GM12864 (cell line): ENCODE results near the gene KLHL25.

Source experiments
- DNase-seq: peaks from one replicate; pipeline ENCODE4 v3.0.0-alpha.2; 2011; ENCODE audit warnings: low read depth
- H3K4me3 ChIP-seq: 2 replicates; pipeline ENCODE4 v1.5.1; 2011; ENCODE audit warnings: mild to moderate bottlenecking, low read depth, low read length, control low read depth
- CTCF ChIP-seq: IDR thresholded peaks from 2 replicates; pipeline ENCODE4 v1.5.1; 2011; ENCODE audit warnings: low read depth, mild to moderate bottlenecking, moderate library complexity, low read length, control low read depth, inconsistent platforms; ENCODE audit errors: missing control alignments

Gene KLHL25

GRCh38 chr15:85764649-85765277 is 30.0 kb downstream of the KLHL25 start:
- no peak overlapping the region for H3K4me3 ChIP-seq
- no peak for DNase-seq
- no peak for TF ChIP-seq CTCF

GRCh38 chr15:85763673-85764633 is 30.8 kb downstream of the KLHL25 start:
- no peak overlapping the region for H3K4me3 ChIP-seq
- no peak for DNase-seq
- TF ChIP-seq CTCF = no peak

- H3K4me3 ChIP-seq = no peak overlapping the region
- TF ChIP-seq CTCF = no peak
- no peak for DNase-seq
Measured at GRCh38 chr15:85763157-85763556, 31.6 kb downstream of the KLHL25 start.

GRCh38 chr15:85762756-85763127 is 32.0 kb downstream of the KLHL25 start:
- no peak overlapping the region for H3K4me3 ChIP-seq
- TF ChIP-seq CTCF = no peak
- DNase-seq = no peak

- H3K4me3 ChIP-seq = no peak overlapping the region
- no peak for TF ChIP-seq CTCF
- no peak for DNase-seq
Measured at GRCh38 chr15:85762039-85762755, 32.5 kb downstream of the KLHL25 start.

- no peak for TF ChIP-seq CTCF
- no peak for DNase-seq
Measured at GRCh38 chr15:85761635-85762034, 33.1 kb downstream of the KLHL25 start.

More at GRCh38 chr15:85761635-85762034, 33.1 kb downstream of the KLHL25 start:
- no peak overlapping the region for H3K4me3 ChIP-seq
